Rectal smooth muscle tissue (tissue), 1 donor: ENCODE data around the gene DDX51.

Experiments
- H3K27ac ChIP-seq: one replicate; pipeline ENCODE4 v1.7.0; 2013; ENCODE audit warnings: low read depth, low read length, inconsistent platforms
- H3K27me3 ChIP-seq: one replicate; pipeline ENCODE4 v1.7.0; 2013; ENCODE audit warnings: low read length; ENCODE audit not compliant: control insufficient read depth, insufficient read depth
- H3K36me3 ChIP-seq: one replicate; pipeline ENCODE4 v1.7.0; 2013; ENCODE audit warnings: low read length; ENCODE audit not compliant: control insufficient read depth, insufficient read depth
- H3K4me1 ChIP-seq: one replicate; pipeline ENCODE4 v1.7.0; 2013; ENCODE audit warnings: low read length; ENCODE audit not compliant: control insufficient read depth, insufficient read depth
- H3K4me3 ChIP-seq: one replicate; pipeline ENCODE4 v1.7.0; 2013; ENCODE audit warnings: low read length
- H3K9ac ChIP-seq: one replicate; pipeline ENCODE4 v1.7.0; 2013; ENCODE audit warnings: low read length

Gene DDX51

DNA sequence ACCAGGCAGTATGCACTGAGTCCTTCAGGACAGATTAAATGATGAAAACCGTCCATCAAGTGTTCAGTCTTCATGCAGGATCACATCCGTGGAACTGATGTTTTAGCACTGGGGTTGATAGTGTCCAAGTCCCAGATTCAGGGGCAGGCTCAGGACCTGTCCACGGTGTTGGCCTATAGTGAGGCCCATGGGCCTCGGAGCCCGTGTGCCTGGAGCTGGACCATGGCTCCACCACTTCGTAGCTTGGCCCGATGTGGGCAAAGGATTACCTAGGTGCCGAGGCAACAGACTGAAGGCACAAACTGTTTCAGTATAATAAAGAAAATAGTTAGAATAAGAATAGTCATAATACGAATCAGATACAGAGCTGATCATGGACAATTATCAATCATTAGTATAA lies 41.8 kb downstream of the DDX51 start:
- Histone ChIP-seq H3K4me1 (no peaks in the 10 kb centered on the region), H3K27me3 (no peaks in the 10 kb centered on the region), H3K36me3 (no peaks in the 10 kb centered on the region), H3K9ac (no peak overlapping the region), H3K4me3 (no peak overlapping the region), H3K27ac (no peak overlapping the region)

DNA sequence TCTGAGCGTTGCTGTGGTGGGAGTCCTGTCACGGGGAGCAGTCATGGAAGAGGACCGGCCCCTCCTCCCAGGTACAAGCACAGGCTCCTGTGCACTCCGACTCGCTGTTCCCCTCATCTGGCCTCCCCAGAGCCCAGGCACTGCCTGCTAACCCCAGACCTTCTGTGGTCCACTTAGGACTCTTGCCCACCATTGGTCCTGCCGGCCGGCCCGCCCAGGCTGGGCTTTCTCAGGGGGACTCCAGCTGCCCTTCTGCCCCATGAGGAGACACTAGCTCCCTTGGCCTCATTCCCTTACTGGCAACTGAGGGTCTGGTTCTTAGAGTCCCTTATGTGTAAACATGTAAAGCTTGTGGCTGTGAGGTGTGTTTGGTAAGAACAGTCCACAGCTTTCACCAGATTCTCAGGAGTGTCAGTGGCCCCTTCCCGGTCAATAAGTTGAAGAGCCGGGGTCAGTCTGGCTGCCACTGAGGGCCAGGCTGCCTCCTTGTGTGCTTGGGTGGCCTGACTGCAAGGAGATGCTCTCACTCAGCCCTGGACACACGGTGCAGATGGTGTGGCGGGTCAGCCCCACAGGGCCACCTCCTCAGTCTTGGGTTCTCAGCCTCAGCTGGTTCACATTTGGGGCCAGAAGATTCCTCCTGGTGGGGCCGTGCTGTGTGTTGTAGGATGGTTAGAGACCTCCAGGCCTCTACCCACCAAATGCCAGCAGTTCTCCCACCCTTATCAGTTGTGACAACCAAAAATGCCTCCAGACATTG lies 43.6 kb downstream of the DDX51 start:
- no peaks in the 10 kb centered on the region for H3K27me3 ChIP-seq
- no peak overlapping the region for H3K9ac ChIP-seq
- no peak overlapping the region for H3K4me3 ChIP-seq
- no peak overlapping the region for H3K27ac ChIP-seq
- H3K4me1 ChIP-seq, result no peaks in the 10 kb centered on the region
- H3K36me3 ChIP-seq, result no peaks in the 10 kb centered on the region

DNA sequence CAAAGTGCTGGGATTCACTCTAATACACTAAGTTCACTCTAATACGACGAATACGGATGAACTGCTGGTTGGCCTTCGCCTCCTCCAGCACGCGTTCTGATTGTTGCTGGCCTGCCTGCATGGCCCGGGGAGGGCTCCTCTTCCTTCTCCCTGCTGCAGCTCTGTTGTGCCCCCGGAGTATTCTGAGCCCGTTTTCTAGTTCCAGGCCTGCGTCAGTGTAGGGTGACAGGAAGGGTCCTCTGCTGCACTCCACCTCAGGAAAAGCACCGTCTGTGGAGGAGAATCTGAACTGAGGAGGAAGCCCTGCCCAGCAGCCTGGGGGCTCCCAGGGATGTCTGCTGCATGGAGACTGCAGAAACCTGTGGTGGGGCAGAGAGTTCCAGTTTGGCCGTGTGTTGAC lies 44.4 kb downstream of the DDX51 start:
- Histone ChIP-seq H3K27me3 (no peaks in the 10 kb centered on the region), H3K9ac (no peak overlapping the region), H3K36me3 (no peaks in the 10 kb centered on the region), H3K4me3 (no peak overlapping the region), H3K27ac (no peak overlapping the region), H3K4me1 (no peaks in the 10 kb centered on the region)

DNA sequence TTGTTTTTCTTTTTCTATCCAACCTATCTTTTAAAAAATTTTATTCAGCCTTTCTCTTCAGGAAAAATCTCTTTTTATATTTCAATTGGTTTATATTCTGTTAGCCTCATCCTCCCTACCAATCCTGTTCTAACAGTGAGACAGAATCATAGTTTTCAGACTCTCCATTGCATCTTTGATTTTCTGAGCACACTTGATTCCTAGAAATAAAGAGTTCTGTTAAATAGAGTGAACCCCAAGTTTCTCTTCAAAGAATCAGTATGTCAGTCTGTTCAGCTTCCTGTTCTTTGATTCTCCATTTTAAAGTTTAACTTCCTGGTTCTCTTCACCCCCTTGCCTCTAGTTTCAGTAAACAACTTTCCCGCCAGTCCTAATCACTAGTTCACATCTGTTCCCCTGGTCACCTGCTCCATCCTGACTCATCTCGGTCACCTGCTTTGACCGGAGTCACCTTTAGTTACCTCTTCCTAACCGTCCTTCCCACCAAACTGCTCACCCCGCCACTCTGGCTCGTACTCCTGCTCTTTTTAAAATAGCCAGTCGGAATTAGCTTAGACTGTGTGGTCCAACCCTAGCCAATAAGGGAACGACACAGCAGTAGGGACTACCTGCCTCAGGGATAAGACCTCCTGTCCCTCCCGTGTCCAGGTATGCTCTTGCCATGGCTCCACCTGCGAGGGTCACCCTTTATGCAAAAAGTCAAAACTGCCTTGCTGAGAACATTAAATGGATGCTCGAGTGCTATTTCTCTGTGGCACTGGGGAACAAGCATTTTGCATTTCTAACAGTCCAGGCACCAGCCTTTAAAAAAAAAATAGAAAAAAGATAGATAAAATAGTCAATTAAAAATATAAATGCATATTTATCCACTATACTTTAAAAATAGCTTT lies 48.4 kb downstream of the DDX51 start:
- H3K4me3 ChIP-seq, result no peak overlapping the region
- H3K9ac ChIP-seq, result no peak overlapping the region
- no peak overlapping the region for H3K27ac ChIP-seq
- H3K36me3 ChIP-seq, result no peaks in the 10 kb centered on the region
- no peaks in the 10 kb centered on the region for H3K4me1 ChIP-seq
- H3K27me3 ChIP-seq, result no peaks in the 10 kb centered on the region

DNA sequence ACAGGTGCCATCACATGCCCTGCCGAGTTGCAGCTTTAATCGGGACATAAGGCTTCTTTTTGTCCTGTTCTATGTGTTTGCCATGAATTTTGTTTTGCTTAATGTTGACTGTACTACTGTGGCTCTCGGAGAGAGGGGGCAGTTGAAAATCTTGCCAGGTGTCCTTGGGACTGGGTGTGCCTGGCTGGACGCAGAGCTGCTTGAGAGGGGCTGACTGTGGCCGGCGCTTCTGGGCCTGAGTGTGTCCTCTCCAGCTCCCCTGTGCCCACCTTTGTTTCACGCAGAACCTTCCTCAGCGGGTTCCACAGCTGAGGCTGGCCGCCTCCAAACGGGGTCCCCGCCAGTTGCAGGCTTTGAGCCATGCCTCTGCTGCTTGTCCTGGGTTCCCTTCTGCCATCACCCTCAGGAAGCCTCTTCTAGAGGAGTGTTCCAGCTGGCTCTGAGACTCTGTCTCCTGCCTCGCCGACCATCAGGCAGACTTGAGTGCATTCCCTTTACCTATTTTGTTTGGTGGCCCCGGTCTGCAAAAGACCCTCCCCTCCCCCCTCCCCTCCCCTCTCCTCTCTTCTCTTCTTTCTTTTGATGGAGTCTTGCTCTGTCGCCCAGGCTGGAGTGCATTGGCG lies 49.7 kb downstream of the DDX51 start:
- Histone ChIP-seq H3K27ac (no peak overlapping the region), H3K4me1 (no peaks in the 10 kb centered on the region), H3K27me3 (no peaks in the 10 kb centered on the region), H3K4me3 (no peak overlapping the region), H3K36me3 (no peaks in the 10 kb centered on the region), H3K9ac (no peak overlapping the region)

DNA sequence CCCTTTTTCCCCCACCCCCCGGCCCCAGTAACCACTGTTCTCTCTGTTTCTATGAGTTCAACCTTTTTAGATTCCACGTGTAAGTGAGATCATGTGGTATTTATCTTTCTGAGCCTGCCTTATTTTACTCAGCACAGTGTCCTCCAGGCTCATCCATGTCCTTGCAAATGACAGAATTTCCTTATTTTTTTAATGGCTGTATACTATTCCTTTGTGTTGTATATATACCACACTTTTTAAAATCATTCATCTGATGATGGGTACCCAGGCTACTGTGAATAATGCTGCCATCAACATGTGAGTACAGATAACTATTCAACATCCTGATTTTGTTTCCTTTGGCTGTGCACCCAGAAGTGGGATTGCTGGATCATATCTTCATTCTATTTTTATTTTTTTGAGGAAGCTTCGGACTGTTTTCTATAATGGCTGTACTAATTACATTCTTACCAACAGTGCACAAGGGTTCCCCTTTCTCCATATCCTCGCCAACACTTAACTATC lies 54.7 kb downstream of the DDX51 start:
- no peaks in the 10 kb centered on the region for H3K27me3 ChIP-seq
- H3K4me1 ChIP-seq, result no peaks in the 10 kb centered on the region
- no peak overlapping the region for H3K27ac ChIP-seq
- H3K36me3 ChIP-seq, result no peaks in the 10 kb centered on the region
- no peak overlapping the region for H3K4me3 ChIP-seq
- H3K9ac ChIP-seq, result no peak overlapping the region
